ENCODE measurements around the gene KLRK1. TPM values are rescaled to one million over a fixed set of nuclear protein-coding genes. Genes with fewer than 3 reads are reported as not detected.
"Not testable (repeated sequence)": the region's sequence is repeated elsewhere in the genome, so short reads cannot be mapped to it uniquely, and the experiment has no call there.

Gene KLRK1
- total and polyA plus RNA-seq, 2 of the 4 experiments (the other 2 are of a cell fraction), result not detected

DNA sequence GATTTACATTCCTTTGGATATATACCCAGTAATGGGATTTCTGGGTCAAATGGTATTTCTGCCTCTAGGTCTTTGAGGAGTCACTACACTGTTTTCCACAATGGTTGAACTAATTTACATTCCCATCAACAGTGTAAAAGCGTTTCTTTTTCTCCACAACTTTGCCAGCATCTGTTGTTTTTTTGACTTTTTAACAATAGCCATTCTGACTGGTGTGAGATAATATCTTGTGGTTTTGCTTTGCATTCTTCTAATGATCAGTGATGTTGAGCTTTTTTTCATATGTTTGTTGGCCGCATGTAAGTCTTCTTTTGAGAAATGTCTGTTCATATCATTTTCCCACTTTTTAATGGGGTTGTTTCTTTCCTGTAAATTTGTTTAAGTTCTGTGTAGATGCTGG lies 48.9 kb downstream of the KLRK1 start:
- H2AFZ ChIP-seq (replicated peaks; ENCODE audit: low read length, poor library complexity); ATAC-seq (ENCODE audit: low read depth); H3K9me3 ChIP-seq (ENCODE audit: control insufficient read depth, insufficient read depth, low read length); POLR2A ChIA-PET (ENCODE audit: unreplicated experiment); H3K4me3 ChIP-seq (ENCODE audit: insufficient read depth, low read depth, low read length); BruUV-seq (replicated peaks); H3K9me1 ChIP-seq (ENCODE audit: insufficient read depth, low read length); dilution Hi-C loops (cut with HindIII; ENCODE audit: low sequenced_read_pairs, unreplicated experiment); H2BK5ac ChIP-seq (ENCODE audit: low read depth, low read length, poor library complexity, severe bottlenecking); H4K20me1 ChIP-seq (ENCODE audit: insufficient read depth, low read length); H3K56ac ChIP-seq (ENCODE audit: extremely low read depth, insufficient read depth, low read length); H4K8ac ChIP-seq (ENCODE audit: low read depth in 2 of 2, low read length in 2 of 2); H3K18ac ChIP-seq (ENCODE audit: low read depth, low read length); H4K91ac ChIP-seq (ENCODE audit: insufficient read depth, low read depth, low read length); H2BK15ac ChIP-seq (ENCODE audit: low read depth, low read length); H2BK120ac ChIP-seq (ENCODE audit: low read depth, low read length); H3K4ac ChIP-seq (ENCODE audit: low read depth, low read length); H3K4me1 ChIP-seq (ENCODE audit: control insufficient read depth, insufficient read depth, low read length); H4K5ac ChIP-seq (ENCODE audit: low read depth, low read length); H3K9ac ChIP-seq (ENCODE audit: low read depth, low read length); H2BK20ac ChIP-seq (ENCODE audit: low read depth, low read length); DNase-seq; H3K27ac ChIP-seq (ENCODE audit: insufficient read depth, low read length); intact Hi-C loops (cut with micrococcal nuclease); CTCF ChIA-PET; H3K79me1 ChIP-seq (ENCODE audit: low read depth in 1 of 2, low read length in 2 of 2); H3K23ac ChIP-seq (ENCODE audit: low read depth, low read length); H3K4me2 ChIP-seq (ENCODE audit: low read depth, low read length); H3K14ac ChIP-seq (replicated peaks; ENCODE audit: low read depth, low read length); H3K36me3 ChIP-seq (ENCODE audit: control insufficient read depth, insufficient read depth, low read length); in situ Hi-C loops (cut with MboI; ENCODE audit: low sequenced_read_pairs); H2AK9ac ChIP-seq (replicated peaks; ENCODE audit: low read depth, low read length, poor library complexity); H2AK5ac ChIP-seq (ENCODE audit: low read depth, low read length); H3K27me3 ChIP-seq (ENCODE audit: control insufficient read depth, insufficient read depth, low read length): not testable (repeated sequence)
- no CpG with 5 or more reads among the region's 2 CpGs for WGBS, 2 experiments (ENCODE audit: extremely low coverage in 2 of 2, insufficient read length in 1 of 2)
